AG08396 (cell line): Measurements from ENCODE around the gene SMIM38.
"Not testable (repeated sequence)": the region's sequence is repeated elsewhere in the genome, so short reads cannot be mapped to it uniquely, and the experiment has no call there.

Experiments
- DNase-seq: peaks from one replicate; pipeline ENCODE4 v3.0.0; 2012; ENCODE audit warnings: low spot score, mixed read lengths

SMIM38 gene

GRCh38 chr11:69140161-69140560 lies 15.6 kb upstream of the SMIM38 start:
- DNase-seq = not testable (repeated sequence)

- no peak for DNase-seq
Measured at GRCh38 chr11:69140635-69141034, 15.1 kb upstream of the SMIM38 start.

- DNase-seq = no peak
Measured at GRCh38 chr11:69141742-69142141, 14.0 kb upstream of the SMIM38 start.

GRCh38 chr11:69142895-69143294 lies 12.8 kb upstream of the SMIM38 start:
- DNase-seq = no peak

GRCh38 chr11:69144316-69145049 lies 11.3 kb upstream of the SMIM38 start:
- no peak for DNase-seq

GRCh38 chr11:69145050-69145380 lies 10.7 kb upstream of the SMIM38 start:
- DNase-seq = peak; percentile 14

GRCh38 chr11:69148377-69148762 lies 7.4 kb upstream of the SMIM38 start:
- no peak for DNase-seq

- no peak for DNase-seq
Measured at GRCh38 chr11:69148806-69149205, 6.9 kb upstream of the SMIM38 start.

GRCh38 chr11:69149338-69150045 lies 6.2 kb upstream of the SMIM38 start:
- not testable (repeated sequence) for DNase-seq

GRCh38 chr11:69150175-69150574 lies 5.6 kb upstream of the SMIM38 start:
- no peak for DNase-seq

GRCh38 chr11:69151836-69152235 lies 3.9 kb upstream of the SMIM38 start:
- no peak for DNase-seq

- DNase-seq = no peak
Measured at GRCh38 chr11:69152733-69153421, 2.9 kb upstream of the SMIM38 start.

- no peak for DNase-seq
Measured at GRCh38 chr11:69153661-69154060, 2.1 kb upstream of the SMIM38 start.

- no peak for DNase-seq
Measured at GRCh38 chr11:69154211-69154913, 1.4 kb upstream of the SMIM38 start.

- DNase-seq = no peak
Measured at GRCh38 chr11:69154938-69155301, 815 bp upstream of the SMIM38 start.

- DNase-seq = no peak
Measured at GRCh38 chr11:69156235-69156639, 502 bp downstream of the SMIM38 start.

GRCh38 chr11:69156673-69157155 lies 979 bp downstream of the SMIM38 start:
- peak; percentile 36 for DNase-seq

- DNase-seq = peak; percentile 85
Measured at GRCh38 chr11:69157156-69157821, 1.6 kb downstream of the SMIM38 start.

- DNase-seq = no peak
Measured at GRCh38 chr11:69157822-69158231, 2.1 kb downstream of the SMIM38 start.

- DNase-seq = no peak
Measured at GRCh38 chr11:69158301-69159149, 2.8 kb downstream of the SMIM38 start.
